ENCODE data around the gene G3BP2. TPM values are rescaled to one million over a fixed set of nuclear protein-coding genes. Genes with fewer than 3 reads are reported as not detected.
A peak's percentile ranks its signal among the peaks of the same experiment; 100 is the strongest.

The G3BP2 gene
- total and polyA plus RNA-seq, 9 of the 15 experiments (the other 6 are each of a cell fraction or from before 2014, with no cell fraction given): 25.2 to 222 (median 130) TPM

DNA sequence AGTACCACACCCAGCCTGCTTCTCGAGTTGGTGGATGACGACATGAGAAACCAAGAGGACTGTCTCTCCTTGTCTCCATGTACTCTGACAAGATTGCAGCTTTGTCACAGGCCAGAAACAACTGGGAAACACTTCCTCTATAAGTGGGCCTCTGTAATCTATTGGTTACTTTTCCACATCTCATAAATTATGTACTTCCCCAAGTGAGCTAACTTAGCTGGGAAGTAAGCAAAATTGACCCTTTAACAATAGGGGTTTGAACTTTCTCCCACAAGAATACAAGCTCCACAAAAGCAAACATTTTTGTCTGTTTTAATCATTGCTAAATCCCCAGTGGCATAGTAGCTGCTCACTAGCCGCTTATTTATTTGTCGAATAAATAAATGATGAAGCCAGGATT, 37.0 kb upstream of the G3BP2 start:
- CTCF ChIA-PET (ENCODE audit: low intra/inter-chr PET ratio): no interaction called here
- no peak for FAIRE-seq

More for the DNA sequence above, 37.0 kb upstream of the G3BP2 start:
- Histone ChIP-seq H3K9ac (ENCODE audit: insufficient read depth in 1 of 2, low read depth in 2 of 2, low read length in 2 of 2) (no peak overlapping the region), H3K9me3 (replicated peaks; ENCODE audit: control insufficient read depth, insufficient read depth, low read depth, low read length) (no peaks in the 10 kb centered on the region), H3K79me2 (ENCODE audit: control insufficient read depth, insufficient read depth, low read length) (no peaks in the 10 kb centered on the region; the same call in 1 of the 3 replicates), H3K27ac (ENCODE audit: extremely low read depth, low read depth, low read length) (no peak overlapping the region), H2AFZ (ENCODE audit: low read depth, low read length) (no peak overlapping the region), H3K4me1 (replicated peaks in 1 of 2; ENCODE audit: control insufficient read depth in 2 of 2, insufficient read depth in 2 of 2, low read length in 2 of 2) (no peaks in the 10 kb centered on the region), H3K36me3 (ENCODE audit: control insufficient read depth, insufficient read depth, low read length) (no peaks in the 10 kb centered on the region; the same call in 2 of the 3 replicates), H3K4me3 (no peak overlapping the region), H3K27me3 (ENCODE audit: control insufficient read depth in 2 of 2, insufficient read depth in 2 of 2, low read length in 2 of 2) (no peaks in the 10 kb centered on the region), H3K4me2 (ENCODE audit: insufficient read depth, low read length) (no peak overlapping the region), H3K9me1 (ENCODE audit: control insufficient read depth, insufficient read depth, low read length) (no peaks in the 10 kb centered on the region), H4K20me1 (replicated peaks; ENCODE audit: control insufficient read depth, insufficient read depth, low read length) (no peaks in the 10 kb centered on the region)
- BruUV-seq (replicated peaks): no TSS peak
- ATAC-seq (peak; percentile 25; the same call in 1 of the 3 replicates), DNase-seq (ENCODE audit: extremely low read depth in 1 of 4, low spot score in 3 of 4) (no peak)
- no peak for TF ChIP-seq MCM2 (IDR thresholded peaks at IDR 0.05; ENCODE audit: low read depth)
- TF ChIP-seq, protein P1, sequence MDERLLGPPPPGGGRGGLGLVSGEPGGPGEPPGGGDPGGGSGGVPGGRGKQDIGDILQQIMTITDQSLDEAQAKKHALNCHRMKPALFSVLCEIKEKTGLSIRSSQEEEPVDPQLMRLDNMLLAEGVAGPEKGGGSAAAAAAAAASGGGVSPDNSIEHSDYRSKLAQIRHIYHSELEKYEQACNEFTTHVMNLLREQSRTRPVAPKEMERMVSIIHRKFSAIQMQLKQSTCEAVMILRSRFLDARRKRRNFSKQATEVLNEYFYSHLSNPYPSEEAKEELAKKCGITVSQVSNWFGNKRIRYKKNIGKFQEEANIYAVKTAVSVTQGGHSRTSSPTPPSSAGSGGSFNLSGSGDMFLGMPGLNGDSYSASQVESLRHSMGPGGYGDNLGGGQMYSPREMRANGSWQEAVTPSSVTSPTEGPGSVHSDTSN (CRISPR knock-in tag; IDR thresholded peaks at IDR 0.05; ENCODE audit: low read depth): no peak
- TF ChIP-seq, protein P1 (tag; conservative IDR thresholded peaks at IDR 0.05; ENCODE audit: low read depth): 0 out of 2 replicates have a peak, but pooled peaks have one; percentile 25
- TF ChIP-seq MEIS2 (IDR thresholded peaks at IDR 0.05; ENCODE audit: partially characterized antibody): peak; percentile 50
- TF ChIP-seq SOX6 (IDR thresholded peaks at IDR 0.05): peak; percentile 42; the same call in 1 of the 2 replicates
- 52% methylated on average over 4 of the region's 4 CpGs for WGBS (ENCODE audit: insufficient coverage, low coverage, missing lambda C conversion rate)
- in situ Hi-C loops (cut with MboI) (no loop called here), intact Hi-C loops (cut with micrococcal nuclease) (no loop called here)
- POLR2A ChIA-PET: interaction anchor here (0.8 to 7.2 kb wide), 3 partner anchors 10 to 14 kb away, joined by 3 to 57 read pairs (median 4); partner anchors contain the start of gene USO1

Data from K562 (cell line).